ENCODE results near the gene LRRFIP2.

- TF ChIP-seq CTCF (IDR thresholded peaks at IDR 0.05; ENCODE audit: insufficient read depth, low read length), result no peak
- TF ChIP-seq POLR2AphosphoS5 (IDR thresholded peaks at IDR 0.05; ENCODE audit: low read depth), result no peak
- TF ChIP-seq, protein P1, sequence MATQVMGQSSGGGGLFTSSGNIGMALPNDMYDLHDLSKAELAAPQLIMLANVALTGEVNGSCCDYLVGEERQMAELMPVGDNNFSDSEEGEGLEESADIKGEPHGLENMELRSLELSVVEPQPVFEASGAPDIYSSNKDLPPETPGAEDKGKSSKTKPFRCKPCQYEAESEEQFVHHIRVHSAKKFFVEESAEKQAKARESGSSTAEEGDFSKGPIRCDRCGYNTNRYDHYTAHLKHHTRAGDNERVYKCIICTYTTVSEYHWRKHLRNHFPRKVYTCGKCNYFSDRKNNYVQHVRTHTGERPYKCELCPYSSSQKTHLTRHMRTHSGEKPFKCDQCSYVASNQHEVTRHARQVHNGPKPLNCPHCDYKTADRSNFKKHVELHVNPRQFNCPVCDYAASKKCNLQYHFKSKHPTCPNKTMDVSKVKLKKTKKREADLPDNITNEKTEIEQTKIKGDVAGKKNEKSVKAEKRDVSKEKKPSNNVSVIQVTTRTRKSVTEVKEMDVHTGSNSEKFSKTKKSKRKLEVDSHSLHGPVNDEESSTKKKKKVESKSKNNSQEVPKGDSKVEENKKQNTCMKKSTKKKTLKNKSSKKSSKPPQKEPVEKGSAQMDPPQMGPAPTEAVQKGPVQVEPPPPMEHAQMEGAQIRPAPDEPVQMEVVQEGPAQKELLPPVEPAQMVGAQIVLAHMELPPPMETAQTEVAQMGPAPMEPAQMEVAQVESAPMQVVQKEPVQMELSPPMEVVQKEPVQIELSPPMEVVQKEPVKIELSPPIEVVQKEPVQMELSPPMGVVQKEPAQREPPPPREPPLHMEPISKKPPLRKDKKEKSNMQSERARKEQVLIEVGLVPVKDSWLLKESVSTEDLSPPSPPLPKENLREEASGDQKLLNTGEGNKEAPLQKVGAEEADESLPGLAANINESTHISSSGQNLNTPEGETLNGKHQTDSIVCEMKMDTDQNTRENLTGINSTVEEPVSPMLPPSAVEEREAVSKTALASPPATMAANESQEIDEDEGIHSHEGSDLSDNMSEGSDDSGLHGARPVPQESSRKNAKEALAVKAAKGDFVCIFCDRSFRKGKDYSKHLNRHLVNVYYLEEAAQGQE (IDR thresholded peaks at IDR 0.05; ENCODE audit: insufficient replicate concordance, low read depth), result no peak
- TF ChIP-seq GABPA (IDR thresholded peaks at IDR 0.05; ENCODE audit: low read depth), result no peak
- peak; percentile 49; the same call in 1 of the 2 replicates for TF ChIP-seq SPI1 (IDR thresholded peaks at IDR 0.05; ENCODE audit: borderline replicate concordance, low read depth)
Measured at GRCh38 chr3:37103103-37103808, 71.1 kb downstream of the LRRFIP2 start.

Data from HL-60 (cell line).